Stimulated activated CD8-positive, alpha-beta memory T cell treated with anti-CD3 and anti-CD28 coated beads, Interleukin-7, amount 100 ng/mL, for 1 hour (primary cell): ENCODE results near the gene CCDC97.
"Not testable (repeated sequence)": the region's sequence is repeated elsewhere in the genome, so short reads cannot be mapped to it uniquely, and the experiment has no call there.

Experiments
- DNase-seq, 2 donors: peaks; one replicate each; pipeline ENCODE4 v3.0.0-alpha.2; 2020; ENCODE audit warnings: low read depth in 2 of 2

CCDC97 gene

DNA sequence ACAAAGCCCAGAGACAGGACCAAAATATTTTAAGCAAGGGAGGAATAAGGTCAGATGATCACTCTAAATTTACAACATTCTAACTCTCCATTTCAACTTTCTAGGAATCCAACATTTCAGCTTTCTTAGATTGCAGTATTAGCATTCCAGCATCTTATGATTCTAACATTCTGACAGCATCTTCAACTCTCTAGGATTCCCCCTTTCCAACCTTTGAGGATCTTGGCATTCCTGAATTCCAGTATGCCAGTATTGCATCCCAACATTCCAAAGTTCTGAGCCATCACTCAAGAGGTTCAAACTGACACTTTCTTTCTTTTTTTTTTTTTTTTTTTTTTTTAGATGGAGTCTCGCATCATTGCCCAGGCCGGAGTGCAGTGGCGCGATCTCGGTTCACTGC lies 30.0 kb downstream of the CCDC97 start:
- no peak for DNase-seq

DNA sequence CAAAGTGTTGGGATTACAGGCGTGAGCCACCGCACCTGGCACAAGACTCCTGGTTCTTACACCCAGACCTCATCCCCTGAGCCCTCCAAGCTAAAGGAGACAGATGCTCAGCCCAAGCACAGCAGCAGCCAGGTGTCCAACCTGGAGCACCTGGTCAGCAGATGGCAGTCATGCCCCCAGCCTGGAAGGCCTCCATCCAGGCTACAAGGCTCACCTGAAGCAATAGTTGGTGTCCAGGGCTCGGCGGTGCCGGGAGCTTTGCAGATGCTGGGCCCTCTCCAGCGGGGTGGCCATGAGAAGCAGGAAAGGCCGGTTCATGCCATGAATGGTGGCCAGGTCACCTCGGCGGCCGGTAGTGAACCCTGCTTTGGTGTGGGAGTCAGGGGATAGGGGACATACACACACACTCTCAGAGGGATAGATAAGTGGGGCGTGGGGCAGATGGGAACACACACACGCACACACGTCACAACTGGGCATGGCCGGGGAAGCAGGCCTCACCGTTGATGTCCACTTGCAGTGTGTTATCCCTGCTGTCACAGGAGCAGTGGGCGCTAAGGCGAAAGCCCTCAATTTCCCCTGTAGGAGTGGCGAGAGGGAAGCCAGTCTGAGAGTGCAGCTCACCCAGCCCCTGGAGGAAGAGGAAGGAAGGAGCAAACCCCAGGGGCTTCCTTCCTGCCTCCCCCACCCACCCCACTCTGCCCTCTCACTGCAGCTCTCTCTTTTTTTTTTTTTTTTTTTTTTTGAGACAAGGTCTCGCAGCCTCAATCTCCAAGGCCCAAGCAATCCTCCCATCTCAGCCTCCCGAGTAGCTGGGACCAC lies 31.9 kb downstream of the CCDC97 start:
- DNase-seq: no peak

DNA sequence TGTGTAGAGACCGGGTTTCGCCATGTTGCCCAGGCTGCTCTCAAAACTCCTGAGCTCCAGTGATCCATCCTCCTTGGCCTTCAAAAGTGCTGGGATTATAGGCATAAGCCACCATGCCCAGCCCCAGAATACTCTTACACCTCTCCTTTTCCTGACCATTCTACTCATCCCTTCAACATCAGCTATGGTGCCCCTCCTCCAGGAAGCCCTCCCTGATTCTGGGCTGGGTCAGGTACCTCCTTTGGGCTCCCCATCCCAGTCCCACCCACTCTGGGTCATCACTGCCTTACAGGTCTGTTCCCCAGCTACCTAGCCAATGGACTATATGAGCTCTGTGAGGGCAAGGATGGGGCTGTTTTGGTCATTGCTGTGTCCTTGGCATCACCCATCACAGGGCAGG lies 34.2 kb downstream of the CCDC97 start:
- DNase-seq: no peak

DNA sequence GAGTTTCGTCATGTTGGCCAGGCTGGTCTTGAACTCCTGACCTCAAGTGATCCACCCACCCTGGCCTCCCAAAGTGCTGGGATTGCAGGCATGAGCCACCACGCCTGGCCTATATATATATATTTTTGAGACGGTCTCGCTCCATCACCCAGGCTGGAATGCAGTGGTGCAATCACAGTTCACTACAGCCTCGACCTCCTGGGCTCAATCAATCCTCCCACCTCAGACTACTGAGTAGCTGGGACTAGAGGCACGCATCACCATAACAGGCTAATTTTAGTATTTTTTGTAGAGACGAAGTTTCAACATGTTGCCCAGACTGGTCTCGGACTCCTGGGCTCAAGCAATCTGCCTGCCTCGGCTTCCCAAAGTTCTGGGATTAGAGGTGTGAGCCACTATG lies 36.9 kb downstream of the CCDC97 start:
- not testable (repeated sequence) for DNase-seq

DNA sequence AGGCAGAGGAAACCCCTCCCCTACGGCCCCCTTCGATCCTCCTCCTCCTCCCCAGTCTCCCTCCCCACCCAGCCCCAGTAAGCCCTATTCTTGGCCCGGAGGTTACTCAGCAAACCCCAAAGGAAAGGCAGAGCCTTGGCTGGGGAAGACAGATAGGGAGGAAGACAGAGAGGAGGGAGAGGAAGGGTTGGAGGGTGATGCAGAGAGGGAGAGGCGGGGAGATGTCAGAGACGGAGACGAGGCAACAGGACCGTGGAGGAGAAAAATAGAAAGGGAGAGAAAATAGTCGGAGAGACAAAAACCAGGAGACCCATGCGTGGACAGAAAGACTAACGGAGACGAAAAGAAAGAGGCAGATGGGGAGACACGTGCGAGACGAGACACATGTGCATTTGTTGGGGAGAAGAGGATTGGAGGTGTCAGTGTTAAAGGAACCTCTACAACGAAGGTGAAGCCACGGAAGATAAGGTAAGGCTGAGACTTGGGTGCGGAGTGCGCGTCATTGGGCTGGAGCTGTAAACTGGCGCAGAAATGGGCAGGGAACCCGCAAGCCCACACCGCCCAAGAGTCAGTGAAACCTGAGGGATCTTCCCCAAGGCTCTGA lies 40.9 kb downstream of the CCDC97 start:
- DNase-seq: no peak

DNA sequence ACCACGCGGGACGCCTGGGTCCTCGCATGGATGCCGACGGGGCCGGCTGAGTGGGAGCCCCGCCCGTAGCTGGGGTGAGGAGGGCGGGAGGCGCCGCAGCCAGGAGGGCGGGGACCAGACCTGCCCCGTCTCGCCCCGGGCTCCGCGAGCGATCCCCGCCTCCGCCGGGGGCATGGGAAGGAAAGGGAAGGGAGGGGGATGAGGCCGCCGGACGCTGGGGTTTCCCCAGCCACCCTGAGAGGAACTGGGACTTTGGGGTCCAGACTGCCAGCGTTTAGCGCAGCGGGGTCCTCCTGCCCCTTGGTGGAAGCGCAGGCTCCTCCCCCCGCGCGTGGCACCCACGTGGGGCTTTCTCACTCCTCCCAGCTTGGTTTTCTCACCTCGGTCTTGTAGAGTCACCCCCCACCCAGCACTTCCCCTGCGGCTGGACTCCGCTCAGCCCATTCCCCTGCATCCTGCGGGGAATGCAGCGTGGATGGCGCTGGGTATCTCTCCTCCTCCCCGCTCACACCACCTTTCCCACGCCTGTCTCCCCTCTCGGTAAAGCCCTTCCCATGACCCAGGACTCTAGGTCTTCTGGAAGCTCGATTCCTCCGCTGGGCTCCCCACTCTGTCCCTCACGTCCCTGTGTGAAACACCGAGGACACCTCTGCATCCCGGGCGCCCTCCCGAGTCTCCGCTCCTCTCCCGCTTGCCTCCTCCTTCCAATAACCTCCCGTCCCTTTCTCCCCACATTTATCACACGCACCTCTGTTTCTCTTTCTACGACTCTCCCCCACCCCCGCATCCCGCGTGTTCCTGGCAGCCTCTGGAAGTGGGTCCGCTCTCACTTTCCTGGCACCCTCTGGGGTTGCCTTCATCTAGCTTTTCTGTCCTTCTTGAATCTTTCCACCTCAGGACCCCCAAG lies 41.6 kb downstream of the CCDC97 start:
- DNase-seq: peak; percentile 66 to 74

DNA sequence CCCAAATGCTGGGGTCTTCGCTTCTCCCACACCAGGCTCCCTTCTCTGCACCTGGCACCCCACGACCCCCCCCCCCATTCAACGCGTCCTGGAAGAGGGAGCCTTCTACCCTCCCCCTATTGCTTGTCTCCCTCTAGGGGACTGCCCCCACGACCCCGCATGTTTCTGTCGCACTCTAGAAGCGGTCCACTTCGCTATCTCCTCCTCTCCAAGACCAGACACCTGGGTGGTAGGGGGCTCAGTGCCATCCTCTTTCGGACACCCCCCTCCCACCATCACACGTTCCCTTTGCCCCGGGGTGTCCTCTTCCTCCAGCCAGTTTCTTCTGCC lies 42.3 kb downstream of the CCDC97 start:
- no peak for DNase-seq

DNA sequence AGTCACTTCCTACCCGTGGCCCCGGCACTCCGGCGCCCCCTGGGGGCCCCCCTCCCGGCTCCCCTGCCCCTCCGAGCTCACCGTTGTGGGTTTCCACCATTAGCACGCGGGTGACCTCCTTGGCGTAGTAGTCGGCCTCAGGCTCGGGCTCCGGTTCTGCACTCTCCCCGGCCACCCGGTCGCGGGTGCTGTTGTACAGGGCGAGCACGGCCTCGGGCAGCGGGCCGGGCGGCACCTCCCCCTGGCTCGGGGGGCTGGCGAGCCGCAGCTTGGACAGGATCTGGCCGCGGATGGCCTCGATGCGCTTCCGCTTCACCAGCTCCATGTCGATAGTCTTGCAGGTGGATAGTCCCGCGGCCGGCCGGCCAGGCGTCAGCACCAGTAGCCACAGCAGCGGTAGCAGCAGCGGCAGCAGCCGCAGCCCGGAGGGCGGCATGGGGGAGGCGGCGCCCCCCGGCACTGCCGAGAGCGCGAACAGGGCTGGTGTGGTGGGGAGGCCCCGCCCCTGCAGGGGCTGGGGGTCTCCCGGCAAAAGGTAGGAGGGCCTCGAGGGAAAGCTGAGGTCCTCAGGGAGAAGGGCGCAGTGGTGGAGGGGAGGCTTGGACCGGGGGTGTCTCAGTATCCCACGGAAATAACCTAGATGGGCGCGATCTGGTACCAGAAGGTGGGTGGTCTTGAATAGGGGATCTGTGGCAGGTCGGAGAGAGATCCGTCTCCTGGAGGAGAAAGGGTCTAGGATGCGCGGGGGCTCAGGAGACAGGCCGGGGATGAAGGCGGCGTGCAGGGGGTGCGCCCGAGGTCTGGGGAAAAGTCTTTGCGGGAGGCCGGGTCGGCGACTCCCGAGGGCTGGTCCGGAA lies 42.9 kb downstream of the CCDC97 start:
- peak; percentile 61 to 65 for DNase-seq

DNA sequence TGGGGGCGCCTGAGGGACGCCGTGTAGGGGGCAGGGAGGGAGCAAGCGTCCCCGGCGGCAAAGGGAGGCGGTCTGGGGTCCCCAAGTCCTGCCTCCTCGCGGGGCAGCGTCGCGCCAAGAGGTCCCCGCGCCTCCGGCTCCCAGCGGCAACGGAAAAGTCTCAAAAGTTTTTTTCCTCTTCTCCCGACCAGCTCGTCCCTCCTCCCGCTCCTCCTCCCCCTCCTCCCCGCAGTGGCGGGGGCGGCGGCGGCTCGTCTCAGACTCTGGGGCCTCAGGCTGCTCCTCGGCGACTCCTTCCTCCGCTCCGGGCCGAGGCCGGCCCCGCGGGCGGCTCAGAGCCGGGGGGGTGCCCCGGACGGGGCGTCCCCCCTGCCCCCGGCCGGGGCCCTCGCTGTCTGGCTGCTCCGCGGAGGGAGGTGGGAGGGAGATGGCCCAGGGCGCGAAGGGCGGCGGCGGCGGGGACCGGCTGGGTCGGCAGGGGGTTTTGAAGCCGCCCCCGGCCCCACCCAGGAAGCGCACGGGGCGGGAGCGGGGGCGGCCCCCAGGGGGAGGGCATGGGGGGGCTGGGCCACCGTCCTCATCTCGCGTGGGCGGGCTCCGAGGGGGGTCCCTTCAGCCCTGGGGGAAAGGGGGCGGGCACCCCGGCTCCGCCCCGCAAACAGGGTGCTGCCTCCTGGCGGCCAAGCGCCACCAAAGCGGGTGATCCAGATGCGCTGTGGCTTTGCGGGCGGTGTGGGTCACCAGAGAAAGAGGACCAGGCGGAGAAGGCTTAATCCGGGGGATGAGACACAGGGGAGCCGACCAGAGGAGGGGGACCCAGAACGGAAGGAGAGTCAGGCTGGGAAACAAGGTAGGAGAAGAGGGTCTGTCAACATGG lies 43.7 kb downstream of the CCDC97 start, which contains the start of gene TGFB1:
TSS of gene TGFB1 (minus strand) at position 457 of the 877 bp plus-strand sequence. CDS start 878 bp downstream, outside the sequence.
- peak; percentile 90 for DNase-seq

DNA sequence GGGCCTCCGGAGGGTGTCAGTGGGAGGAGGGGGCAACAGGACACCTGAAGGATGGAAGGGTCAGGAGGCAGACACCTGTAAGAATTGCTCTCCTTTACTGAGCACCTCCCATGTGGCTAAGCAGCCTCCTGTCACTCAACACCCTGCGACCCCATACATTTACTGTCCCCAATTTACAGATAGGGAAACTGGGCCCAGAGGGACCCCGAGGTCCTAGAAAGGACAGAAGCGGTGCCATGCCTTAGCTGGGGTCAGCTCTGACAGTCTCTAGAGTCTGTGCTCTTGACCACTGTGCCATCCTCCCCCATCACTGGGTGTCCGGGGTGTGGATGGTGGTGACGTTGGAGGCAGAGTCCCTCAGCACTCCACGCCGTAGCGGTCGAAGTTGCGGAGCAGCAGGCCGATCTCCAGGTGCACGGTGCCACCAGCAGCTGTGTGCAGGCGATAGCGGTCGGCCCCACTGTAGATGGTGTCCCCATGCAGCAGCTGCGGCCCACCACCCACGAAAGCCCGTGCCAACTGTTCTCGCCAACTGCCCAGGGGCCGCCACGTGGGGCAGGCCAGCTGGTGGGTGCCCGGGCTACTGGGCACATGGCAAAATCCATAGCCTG lies 44.5 kb downstream of the CCDC97 start:
- DNase-seq: no peak

DNA sequence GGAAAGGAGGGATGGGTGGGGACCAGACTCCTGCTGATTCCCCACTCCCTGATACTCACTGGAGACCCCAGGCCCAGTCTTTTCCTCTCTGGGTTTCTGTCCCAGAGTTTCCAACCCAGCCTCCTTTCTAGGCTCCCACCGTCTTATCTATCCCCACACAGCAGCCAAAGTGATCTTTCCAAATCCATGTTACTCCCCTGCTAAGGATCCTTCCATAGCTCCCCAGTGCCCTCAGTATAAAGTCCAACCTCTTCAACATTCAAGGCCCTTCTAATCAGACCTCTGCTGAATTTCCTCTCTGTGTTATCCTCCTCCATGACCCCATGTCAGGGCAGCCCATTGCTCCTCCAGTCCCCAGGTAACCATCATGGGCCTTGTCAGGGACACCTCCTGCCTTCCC lies 45.1 kb downstream of the CCDC97 start:
- no peak for DNase-seq

DNA sequence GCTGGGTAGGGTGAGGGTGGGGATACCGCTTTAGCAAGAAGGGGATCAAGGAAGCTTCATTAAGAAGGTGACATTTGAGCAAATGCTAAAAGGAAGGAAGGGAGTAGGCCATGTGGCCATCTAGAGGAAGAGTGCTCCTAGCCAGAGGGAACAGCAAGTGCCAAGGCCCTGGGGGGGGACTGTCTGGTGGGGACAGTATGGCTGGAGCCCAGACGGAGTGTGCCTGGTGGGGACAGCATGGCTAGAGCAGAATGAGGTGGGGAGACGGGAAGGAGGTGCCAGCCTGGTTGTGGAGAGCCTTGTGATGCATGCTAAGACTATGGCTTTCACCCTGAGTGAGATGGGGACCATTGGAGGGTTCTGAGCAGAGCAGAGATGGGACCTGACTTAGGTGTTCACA lies 45.8 kb downstream of the CCDC97 start:
- DNase-seq: no peak

DNA sequence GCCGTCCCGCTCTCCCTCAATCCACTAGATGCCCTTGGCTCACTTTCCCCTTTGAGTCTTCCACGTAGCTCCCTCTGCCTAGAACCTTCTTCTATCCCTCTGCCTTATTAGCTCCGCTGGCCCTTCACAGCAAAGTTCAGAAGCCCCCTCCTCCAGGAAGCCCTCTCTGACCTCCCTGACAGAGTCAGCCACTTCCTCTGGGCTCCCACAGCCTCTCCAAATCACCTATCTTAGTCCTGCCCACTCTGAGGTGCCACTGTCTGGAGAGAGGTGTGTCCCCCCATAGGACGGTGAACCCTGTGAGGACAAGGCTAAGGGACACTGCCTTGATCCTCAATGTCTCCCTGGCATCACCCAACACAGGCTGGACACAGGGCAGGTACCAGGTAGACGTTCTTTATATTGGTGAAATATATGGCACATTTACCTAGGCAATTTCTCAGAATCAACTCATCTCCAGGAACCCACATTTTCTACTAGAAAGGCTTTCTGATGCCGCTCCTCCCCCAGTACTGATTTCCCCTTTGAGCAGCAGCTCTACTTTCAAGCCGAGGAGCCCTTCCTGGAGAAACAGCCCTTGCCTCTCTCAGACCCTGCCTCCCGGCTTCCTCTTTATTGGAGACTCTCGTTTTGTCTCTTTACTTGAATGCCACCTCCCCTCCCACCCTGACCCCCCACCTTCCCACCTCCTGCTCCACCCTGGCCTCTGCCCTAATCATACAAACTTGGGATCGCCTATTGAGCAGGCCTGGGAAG lies 47.2 kb downstream of the CCDC97 start:
- no peak for DNase-seq

DNA sequence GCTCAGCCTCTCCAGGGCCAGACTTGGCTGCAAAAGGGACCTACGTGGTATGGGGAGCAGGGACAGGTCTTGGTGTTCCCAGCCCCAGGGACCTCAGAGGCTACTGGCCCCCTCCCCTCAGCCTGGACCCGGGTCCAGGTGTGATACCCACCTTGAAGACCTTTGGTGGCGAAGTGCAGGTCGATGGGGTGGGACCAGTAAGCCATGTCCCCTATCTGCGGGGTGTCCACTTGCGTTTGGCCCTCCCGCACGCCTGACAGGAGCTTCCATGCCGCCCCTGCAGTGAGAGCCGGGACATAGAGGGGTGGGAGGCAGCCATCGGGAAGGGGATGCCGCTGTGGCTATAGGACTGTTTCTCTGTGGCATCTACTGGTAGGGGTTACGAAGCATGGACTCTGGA lies 47.8 kb downstream of the CCDC97 start:
- DNase-seq: no peak

DNA sequence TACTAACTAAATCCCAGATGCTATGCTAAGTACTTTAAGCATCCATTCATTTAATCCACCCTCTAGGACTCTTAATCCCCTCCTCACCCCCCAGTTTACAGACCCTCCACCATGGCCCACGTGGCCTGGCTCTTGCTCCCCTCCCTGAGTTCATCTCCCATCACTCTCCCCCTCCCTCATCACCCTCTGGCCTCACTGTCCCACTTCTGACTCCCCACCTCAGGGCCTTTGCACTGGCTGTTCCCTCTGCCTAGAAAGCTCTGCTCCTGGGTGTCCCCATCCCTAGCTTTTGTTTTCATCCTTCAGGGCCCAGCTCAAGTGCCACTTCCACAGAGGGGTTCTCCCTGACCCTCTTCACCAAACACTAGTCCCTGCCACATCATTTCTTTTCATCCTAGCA lies 49.8 kb downstream of the CCDC97 start:
- DNase-seq: no peak

DNA sequence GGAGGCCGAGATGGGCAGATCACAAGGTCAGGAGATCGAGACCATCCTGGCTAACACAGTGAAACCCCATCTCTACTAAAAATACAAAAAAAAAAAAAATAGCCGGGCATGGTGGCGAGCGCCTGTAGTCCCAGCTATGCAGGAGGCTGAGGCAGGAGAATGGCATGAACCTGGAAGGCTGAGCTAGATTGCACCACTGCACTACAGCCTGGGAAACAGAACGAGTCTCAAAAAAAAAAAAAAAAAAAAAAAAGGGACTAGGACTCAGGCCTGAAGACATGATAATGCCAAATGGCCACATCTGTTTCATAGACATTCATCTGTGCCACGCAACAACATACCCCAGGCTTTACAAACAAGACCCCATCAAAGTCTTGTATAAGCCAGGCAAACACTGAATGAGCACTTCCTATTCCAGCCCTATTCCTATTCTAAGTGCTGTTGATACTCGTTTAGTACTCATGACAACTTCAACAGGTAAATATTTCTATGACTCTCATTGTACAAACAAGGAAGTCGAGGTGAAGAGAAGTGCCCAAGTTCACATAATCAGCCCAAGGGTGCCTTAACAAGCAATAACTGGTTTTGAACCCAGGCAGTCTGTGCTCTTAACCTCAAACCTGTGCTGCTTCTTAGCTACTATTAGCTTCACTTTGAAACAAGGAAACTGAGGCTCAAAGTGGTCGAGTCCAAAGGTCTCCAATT lies 52.3 kb downstream of the CCDC97 start:
- DNase-seq: no peak

DNA sequence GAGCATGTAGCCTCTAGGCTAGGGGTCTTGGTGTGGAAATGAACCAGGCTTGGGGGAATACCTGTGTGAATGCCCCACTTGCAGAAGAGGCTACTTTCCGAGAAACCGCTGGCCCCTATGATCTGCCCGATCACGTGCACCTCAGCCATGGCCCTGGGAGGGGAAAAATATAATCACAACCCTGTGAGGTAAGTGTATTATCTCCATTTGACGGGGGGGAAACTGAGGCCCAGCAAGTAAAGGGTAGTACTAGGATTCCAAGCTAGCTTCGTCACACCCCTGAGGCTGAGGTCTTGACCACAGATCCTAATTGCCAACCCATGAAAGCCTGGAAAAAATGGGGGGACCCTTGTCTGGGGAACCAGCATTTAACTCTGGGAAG lies 53.4 kb downstream of the CCDC97 start:
- no peak for DNase-seq

DNA sequence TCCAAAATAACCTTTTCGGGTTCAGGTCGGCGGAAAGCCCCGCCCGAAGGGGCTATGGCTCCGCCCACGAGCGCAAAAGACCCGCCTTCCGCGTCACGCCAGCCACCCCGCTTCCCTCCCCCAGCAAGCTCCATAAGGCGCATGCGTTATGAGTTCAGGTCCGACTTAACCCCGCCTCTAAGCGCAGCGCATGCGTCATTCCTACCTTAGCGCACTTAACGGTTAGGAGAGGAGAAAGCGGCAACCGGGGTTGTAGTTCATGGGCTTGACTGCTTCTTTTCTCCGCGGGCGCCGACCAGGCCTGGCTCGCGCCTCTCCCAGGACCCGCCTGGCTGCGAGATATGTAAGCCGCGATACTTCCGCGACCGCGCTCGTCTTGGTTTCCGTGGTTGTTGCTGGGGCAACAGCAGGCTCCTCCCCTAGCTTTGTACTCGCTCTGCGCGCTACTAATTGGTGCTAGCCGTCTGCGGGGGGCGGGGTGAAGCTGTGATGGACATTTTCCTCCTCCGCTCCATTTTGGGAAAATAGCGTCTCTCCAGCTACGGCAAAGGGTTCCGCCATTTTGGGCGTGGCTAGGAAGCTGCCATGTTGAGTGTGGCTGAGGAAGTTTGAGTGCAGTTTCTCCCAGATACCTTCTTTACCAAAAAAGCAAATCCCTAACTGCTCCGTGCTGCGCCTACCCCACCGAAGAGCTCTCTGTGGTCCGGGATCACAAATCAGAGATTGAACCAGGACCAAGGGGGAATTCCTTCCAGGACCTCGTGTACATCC lies 54.0 kb downstream of the CCDC97 start, which contains the start of gene B9D2:
TSS of gene B9D2 (minus strand) at position 397 of the 771 bp plus-strand sequence. CDS start 630 bp downstream, outside the sequence.
- DNase-seq: peak; percentile 92 to 97
